GM12892 (cell line): ENCODE measurements around the gene BUD31.

Experiments used
- POLR2A ChIP-seq: IDR thresholded peaks from 2 replicates; pipeline ENCODE4 v1.6.1; 2011; ENCODE audit warnings: low read depth, low read length, control low read depth
- POLR2AphosphoS5 ChIP-seq: IDR thresholded peaks from 2 replicates; pipeline ENCODE4 v1.6.1; 2011; ENCODE audit warnings: low read depth, low read length, control low read depth
- TAF1 ChIP-seq: IDR thresholded peaks from 2 replicates; pipeline ENCODE4 v1.6.1; 2011; ENCODE audit warnings: low read depth, mild to moderate bottlenecking, control low read depth, low read length, borderline replicate concordance

- TF ChIP-seq TAF1: no peak
- TF ChIP-seq POLR2A: no peak
- no peak for TF ChIP-seq POLR2AphosphoS5
Measured at GRCh38 chr7:99389772-99390171, 19.0 kb upstream of the BUD31 start.
